Fibroblast of pulmonary artery (primary cell): ENCODE data around the gene STAP2.

Experiments used
- DNase-seq: peaks from one replicate; pipeline ENCODE4 v3.0.0-alpha.2; 2010; ENCODE audit warnings: low read depth
- H3K4me3 ChIP-seq: replicated peaks from 2 replicates; pipeline ENCODE4 v1.5.1; 2011; ENCODE audit warnings: low read depth, mild to moderate bottlenecking, control low read depth, low read length, moderate library complexity
- CTCF ChIP-seq: IDR thresholded peaks from 2 replicates; pipeline ENCODE4 v1.5.1; 2011; ENCODE audit warnings: mild to moderate bottlenecking, control low read depth, low read length, inconsistent platforms; ENCODE audit errors: missing control alignments

STAP2 gene

DNA sequence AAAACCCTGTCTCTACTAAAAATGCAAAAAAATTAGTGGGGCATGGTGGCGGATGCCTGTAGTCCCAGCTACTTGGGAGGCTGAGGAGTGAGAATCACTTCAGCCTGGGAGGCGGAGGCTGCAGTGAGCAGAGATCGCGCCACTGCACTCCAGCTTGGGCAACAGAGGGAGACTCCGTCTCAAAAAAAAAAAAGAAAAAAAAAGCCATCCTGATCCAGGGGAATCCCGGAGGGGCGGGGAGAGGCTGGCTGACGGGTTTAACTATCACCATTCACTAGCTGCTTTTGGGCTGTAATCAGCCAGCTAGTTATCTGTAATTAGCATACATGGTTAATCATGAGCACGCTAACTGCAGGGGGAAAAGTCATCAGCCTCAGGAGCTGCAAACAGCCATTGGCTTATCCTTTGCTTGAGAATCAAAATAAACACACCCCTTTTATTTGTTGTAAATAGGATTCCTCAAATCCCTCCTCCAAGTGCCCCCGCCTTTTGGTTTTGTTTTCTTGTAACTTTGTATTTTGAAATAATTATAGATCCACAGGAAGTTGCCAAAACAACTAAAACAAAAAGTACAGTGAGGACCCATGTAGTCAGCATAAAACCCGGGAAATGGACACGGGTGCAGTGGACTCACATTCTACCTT lies 24.7 kb downstream of the STAP2 start:
- H3K4me3 ChIP-seq, result no peak overlapping the region
- no peak for DNase-seq
- no peak for TF ChIP-seq CTCF

GRCh38 chr19:4310247-4311121 lies 28.1 kb downstream of the STAP2 start:
- H3K4me3 ChIP-seq, result no peak overlapping the region
- no peak for DNase-seq
- TF ChIP-seq CTCF, result no peak

DNA sequence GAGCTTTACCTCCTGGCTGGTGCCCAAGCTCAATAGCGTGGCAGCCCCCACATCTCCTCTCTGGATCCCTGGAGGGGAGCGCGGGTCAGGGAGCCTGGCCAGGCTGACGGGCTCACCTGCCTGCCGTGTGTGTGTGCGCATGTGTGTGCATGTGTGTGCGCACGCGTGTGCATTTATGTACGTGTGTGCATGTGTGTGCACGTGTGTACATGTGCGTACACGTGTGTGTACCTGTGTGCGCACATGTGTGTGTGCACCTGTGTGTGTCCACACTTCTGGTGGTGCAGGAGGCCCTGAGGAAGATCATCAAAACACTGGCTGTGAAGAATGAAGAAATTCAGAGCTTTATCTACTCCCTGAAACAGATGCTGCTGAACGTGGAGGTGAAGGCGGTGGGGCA lies 33.0 kb downstream of the STAP2 start:
- H3K4me3 ChIP-seq, result no peak overlapping the region
- DNase-seq, result no peak
- no peak for TF ChIP-seq CTCF

GRCh38 chr19:4305257-4305612 lies 33.4 kb downstream of the STAP2 start:
- TF ChIP-seq CTCF, result no peak
- no peak for DNase-seq
- H3K4me3 ChIP-seq, result no peak overlapping the region

GRCh38 chr19:4304538-4305256 lies 33.9 kb downstream of the STAP2 start, which contains the start of gene FSD1:
FSD1 (plus strand) TSS chr19:4304598; CDS start chr19:4304747, 149 bp downstream.
- peak within 1 kb of the TSS; percentile 48 for H3K4me3 ChIP-seq
- no peak for TF ChIP-seq CTCF
- peak; percentile 61 for DNase-seq

GRCh38 chr19:4303819-4304537 lies 34.6 kb downstream of the STAP2 start:
- no peak overlapping the region for H3K4me3 ChIP-seq
- no peak for TF ChIP-seq CTCF
- no peak for DNase-seq
